SK-N-SH (cell line): Measurements from ENCODE around the gene ARL6IP4. TPM values are rescaled to one million over a fixed set of nuclear protein-coding genes. Genes with fewer than 3 reads are reported as not detected.

Source experiments
- CTCF ChIA-PET: fragments of 300-600, 350-600 bp; formaldehyde crosslinking; extraction: SDS; loops from one replicate; lab custom pipeline; 2021; lab: Yijun Ruan, JAX
- POLR2A ChIA-PET: fragments of 350-600 bp; sonication (Branson Sonifier 250); formaldehyde crosslinking; extraction: SDS; loops from one replicate; lab custom pipeline; 2020; ENCODE audit warnings: antibody characterized with exemption, inconsistent platforms; lab: Yijun Ruan, JAX
- DNase-seq: peaks from one replicate; pipeline ENCODE4 v3.0.0; 2012
- H2AFZ ChIP-seq: fragments of 200-600 bp; sonication (generic); 2 replicates; pipeline ENCODE4 v1.8.1; 2016; ENCODE audit warnings: antibody characterized with exemption, mild to moderate bottlenecking, low read depth
- H3F3A ChIP-seq: fragments of 200-600 bp; sonication (generic); replicated peaks from 2 replicates; pipeline ENCODE3; 2016; ENCODE audit warnings: antibody characterized with exemption, mild to moderate bottlenecking; ENCODE audit not compliant: insufficient read depth
- H3K27ac ChIP-seq, 2 experiments: fragments of 200-500 bp in 1 of 2; fragments of 200-600 bp in 1 of 2; sonication (Bioruptor generic) in 1 of 2; sonication (generic), shearing (Covaris generic) in 1 of 2; 2 replicates each; pipeline versions ENCODE4 v1.5.1 to v1.6.1; 2014 to 2016; ENCODE audit warnings: low read depth in 2 of 2, inconsistent platforms in 1 of 2, low read length in 1 of 2, mild to moderate bottlenecking in 1 of 2, mixed read lengths in 1 of 2
- H3K27me3 ChIP-seq: fragments of 200-600 bp; sonication (generic), shearing (Covaris generic); 2 replicates; pipeline ENCODE4 v1.6.1; 2016; ENCODE audit warnings: mixed run types; ENCODE audit not compliant: insufficient read depth
- H3K36me3 ChIP-seq, 2 experiments: fragments of 200-500 bp in 1 of 2; fragments of 200-600 bp in 1 of 2; sonication (Bioruptor generic) in 1 of 2; sonication (generic) in 1 of 2; replicated peaks in 1 of 2; 2 replicates each; pipeline versions ENCODE3 to v1.5.1; 2014 to 2016; ENCODE audit warnings: low read length in 1 of 2, mild to moderate bottlenecking in 1 of 2; ENCODE audit not compliant: insufficient read depth in 2 of 2, control insufficient read depth in 1 of 2
- H3K4me1 ChIP-seq, 2 experiments: fragments of 200-500 bp in 1 of 2; fragments of 200-600 bp in 1 of 2; sonication (Bioruptor generic) in 1 of 2; sonication (generic), shearing (Covaris generic) in 1 of 2; 2 replicates each; pipeline versions ENCODE4 v1.5.1 to v1.6.1; 2014 to 2016; ENCODE audit warnings: low read depth in 1 of 2, low read length in 1 of 2, mixed run types in 1 of 2; ENCODE audit not compliant: insufficient read depth in 2 of 2, control insufficient read depth in 1 of 2
- H3K4me2 ChIP-seq: fragments of 200-600 bp; sonication (generic), shearing (Covaris generic); 2 replicates; pipeline ENCODE4 v1.6.1; 2017; ENCODE audit warnings: mixed run types
- H3K4me3 ChIP-seq, 2 experiments: fragments of 200-500 bp in 1 of 2; fragments of 200-600 bp in 1 of 2; sonication (Bioruptor generic) in 1 of 2; sonication (generic), shearing (Covaris generic) in 1 of 2; 2 replicates each; pipeline versions ENCODE4 v1.5.1 to v1.8.1; 2014 to 2016; ENCODE audit warnings: low read depth in 2 of 2, inconsistent platforms in 1 of 2, low read length in 1 of 2, mild to moderate bottlenecking in 1 of 2, mixed read lengths in 1 of 2, moderate library complexity in 1 of 2
- H3K79me2 ChIP-seq: fragments of 200-600 bp; sonication (generic); 2 replicates; pipeline ENCODE4 v1.8.1; 2017; ENCODE audit warnings: mild to moderate bottlenecking; ENCODE audit not compliant: insufficient read depth
- H3K9ac ChIP-seq: fragments of 200-600 bp; sonication (generic); 2 replicates; pipeline ENCODE4 v1.6.1; 2017; ENCODE audit warnings: mixed run types
- H3K9me2 ChIP-seq: fragments of 200-600 bp; sonication (generic); 2 replicates; pipeline ENCODE4 v1.6.1; 2017; ENCODE audit warnings: mixed run types
- H3K9me3 ChIP-seq: fragments of 200-600 bp; sonication (generic); 2 replicates; pipeline ENCODE4 v1.6.1; 2017; ENCODE audit warnings: mixed run types, mild to moderate bottlenecking, moderate library complexity
- H4K20me1 ChIP-seq: fragments of 200-600 bp; sonication (generic); 2 replicates; pipeline ENCODE4 v1.6.1; 2017; ENCODE audit warnings: mild to moderate bottlenecking, mixed run types; ENCODE audit not compliant: insufficient read depth
- CHD2 ChIP-seq: fragments of 150-350 bp; IDR thresholded peaks from 2 replicates; pipeline ENCODE4 v1.6.1; 2018; ENCODE audit warnings: low read length; ENCODE audit not compliant: partially characterized antibody
- ELF1 ChIP-seq: IDR thresholded peaks from 2 replicates; pipeline ENCODE4 v1.4.0; 2012
- EZH2phosphoT487 ChIP-seq: fragments of 200-600 bp; sonication (generic); IDR thresholded peaks from 2 replicates; pipeline ENCODE4 v1.6.1; 2017; ENCODE audit warnings: low read depth, mixed run types, mild to moderate bottlenecking, antibody characterized with exemption, moderate library complexity, borderline replicate concordance
- FOXM1 ChIP-seq: IDR thresholded peaks from 2 replicates; pipeline ENCODE4 v1.4.0; 2012; ENCODE audit warnings: low read depth, mild to moderate bottlenecking
- GATA2 ChIP-seq: sonication (generic); formaldehyde crosslinking; IDR thresholded peaks from 2 replicates; pipeline ENCODE4 v1.5.0; 2020; ENCODE audit warnings: mild to moderate bottlenecking, missing genetic modification reagents
- JUND ChIP-seq: IDR thresholded peaks from 2 replicates; pipeline ENCODE4 v1.4.0; 2012
- NRF1 ChIP-seq: IDR thresholded peaks from 2 replicates; pipeline ENCODE4 v1.6.1; 2012; ENCODE audit warnings: low read depth, mild to moderate bottlenecking, low read length
- POLR2AphosphoS5 ChIP-seq: IDR thresholded peaks from 2 replicates; pipeline ENCODE4 v1.6.1; 2012; ENCODE audit warnings: low read depth, low read length
- RAD21 ChIP-seq: IDR thresholded peaks from 2 replicates; pipeline ENCODE4 v1.6.1; 2012; ENCODE audit warnings: mild to moderate bottlenecking, low read length
- RFX5 ChIP-seq: IDR thresholded peaks from 2 replicates; pipeline ENCODE4 v1.6.1; 2012; ENCODE audit warnings: mild to moderate bottlenecking, improper control_type of control experiment, low read length
- SMC3 ChIP-seq: IDR thresholded peaks from 2 replicates; pipeline ENCODE4 v1.6.1; 2012; ENCODE audit warnings: low read depth, low read length, improper control_type of control experiment
- TAF1 ChIP-seq: IDR thresholded peaks from 2 replicates; pipeline ENCODE4 v1.6.1; 2012; ENCODE audit warnings: low read depth, mild to moderate bottlenecking, low read length, moderate library complexity, borderline replicate concordance
- TEAD4 ChIP-seq: IDR thresholded peaks from 2 replicates; pipeline ENCODE4 v1.4.0; 2012; ENCODE audit warnings: mild to moderate bottlenecking, borderline replicate concordance; ENCODE audit not compliant: insufficient read depth
- USF1 ChIP-seq: IDR thresholded peaks from 2 replicates; pipeline ENCODE4 v1.4.0; 2012; ENCODE audit warnings: low read depth, borderline replicate concordance
- YY1 ChIP-seq: IDR thresholded peaks from 2 replicates; pipeline ENCODE4 v1.4.0; 2012; ENCODE audit warnings: low read depth, mild to moderate bottlenecking
- WGBS: methylation state at CpG from one replicate; pipeline ENCODE4 v1.1.6; 2017; ENCODE audit warnings: low lambda C conversion rate; 5-methylcytosine and 5-hydroxymethylcytosine counted together
- polyA plus RNA-seq, 3 experiments: library from polyadenylated mRNA; depleted of rRNA; stranded (reverse); fragments of >200 nt; gene quantifications; 2 replicates each; pipeline ENCODE4 v1.2.3, GENCODE V29; 2012
- TF ChIP-seq, protein P1 (sequence below): IDR thresholded peaks from 2 replicates; pipeline ENCODE4 v1.4.0; 2012; ENCODE audit warnings: low read depth, borderline replicate concordance
- TF ChIP-seq, protein P2 (sequence below): fragments of 150-350 bp; IDR thresholded peaks from 2 replicates; pipeline ENCODE4 v1.6.1; 2017; ENCODE audit warnings: antibody characterized with exemption, low read length, low read depth, borderline replicate concordance

ARL6IP4 gene
- polyA plus RNA-seq, 1 of the 3 experiments (the other 2 are of a cell fraction): 370 TPM

GRCh38 chr12:122934722-122935121, 45.8 kb upstream of the ARL6IP4 start:
- Histone ChIP-seq H4K20me1 (no peaks in the 10 kb centered on the region), H3K4me1 (no peaks in the 10 kb centered on the region), H3K4me3 (no peak overlapping the region), H3K27ac (no peak overlapping the region), H3K9me2 (no peaks in the 10 kb centered on the region), H3K27me3 (no peaks in the 10 kb centered on the region), H3K36me3 (no peaks in the 10 kb centered on the region), H3K79me2 (no peaks in the 10 kb centered on the region), H3K9me3 (no peaks in the 10 kb centered on the region), H3K9ac (no peak overlapping the region), H3F3A (no peaks in the 10 kb centered on the region)
- ChIA-PET POLR2A (no interaction called here), CTCF (no interaction called here)
- 68% methylated on average over 3 of the region's 3 CpGs for WGBS
- TF ChIP-seq YY1 (no peak), GATA2 (CRISPR knock-in tag) (no peak), RAD21 (no peak), CHD2 (no peak), NRF1 (no peak), TAF1 (no peak), USF1 (no peak), TEAD4 (no peak), ELF1 (no peak), POLR2AphosphoS5 (no peak), SMC3 (no peak), EZH2phosphoT487 (no peak), FOXM1 (no peak), RFX5 (no peak), JUND (no peak)
- TF ChIP-seq, protein P1, sequence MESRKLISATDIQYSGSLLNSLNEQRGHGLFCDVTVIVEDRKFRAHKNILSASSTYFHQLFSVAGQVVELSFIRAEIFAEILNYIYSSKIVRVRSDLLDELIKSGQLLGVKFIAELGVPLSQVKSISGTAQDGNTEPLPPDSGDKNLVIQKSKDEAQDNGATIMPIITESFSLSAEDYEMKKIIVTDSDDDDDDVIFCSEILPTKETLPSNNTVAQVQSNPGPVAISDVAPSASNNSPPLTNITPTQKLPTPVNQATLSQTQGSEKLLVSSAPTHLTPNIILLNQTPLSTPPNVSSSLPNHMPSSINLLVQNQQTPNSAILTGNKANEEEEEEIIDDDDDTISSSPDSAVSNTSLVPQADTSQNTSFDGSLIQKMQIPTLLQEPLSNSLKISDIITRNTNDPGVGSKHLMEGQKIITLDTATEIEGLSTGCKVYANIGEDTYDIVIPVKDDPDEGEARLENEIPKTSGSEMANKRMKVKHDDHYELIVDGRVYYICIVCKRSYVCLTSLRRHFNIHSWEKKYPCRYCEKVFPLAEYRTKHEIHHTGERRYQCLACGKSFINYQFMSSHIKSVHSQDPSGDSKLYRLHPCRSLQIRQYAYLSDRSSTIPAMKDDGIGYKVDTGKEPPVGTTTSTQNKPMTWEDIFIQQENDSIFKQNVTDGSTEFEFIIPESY: no peak
- TF ChIP-seq, protein P2, sequence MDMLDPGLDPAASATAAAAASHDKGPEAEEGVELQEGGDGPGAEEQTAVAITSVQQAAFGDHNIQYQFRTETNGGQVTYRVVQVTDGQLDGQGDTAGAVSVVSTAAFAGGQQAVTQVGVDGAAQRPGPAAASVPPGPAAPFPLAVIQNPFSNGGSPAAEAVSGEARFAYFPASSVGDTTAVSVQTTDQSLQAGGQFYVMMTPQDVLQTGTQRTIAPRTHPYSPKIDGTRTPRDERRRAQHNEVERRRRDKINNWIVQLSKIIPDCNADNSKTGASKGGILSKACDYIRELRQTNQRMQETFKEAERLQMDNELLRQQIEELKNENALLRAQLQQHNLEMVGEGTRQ: no peak
- TF ChIP-seq, all 33 proteins: peak for 0
- no peak for DNase-seq
- H2AFZ ChIP-seq: no peak overlapping the region
- no peak overlapping the region for H3K4me2 ChIP-seq
